K562 (cell line): ENCODE measurements around the gene FKBP11. TPM values are rescaled to one million over a fixed set of nuclear protein-coding genes. Genes with fewer than 3 reads are reported as not detected.

Experiments used
- ATAC-seq: fragments of 200-7000 bp; cut with Tn5 transposase; 3 replicates; pipeline ENCODE4 v1.9.1; 2020; ENCODE audit warnings: moderate library complexity
- BruUV-seq: library from RNA; stranded (reverse); fragments of 400-500 nt; replicated peaks from 2 replicates; lab custom pipeline; 2021; lab: Mats Ljungman, UMichigan
- CTCF ChIA-PET: fragments of 300-600 bp; formaldehyde crosslinking; extraction: SDS; loops from one replicate; lab custom pipeline; 2021; ENCODE audit warnings: low intra/inter-chr PET ratio; lab: Yijun Ruan, JAX
- POLR2A ChIA-PET: fragments of 300-600, 350-650 bp; sonication (Branson Sonifier 250); formaldehyde crosslinking; extraction: SDS; loops from one replicate; lab custom pipeline; 2021; ENCODE audit warnings: antibody characterized with exemption, inconsistent platforms; lab: Yijun Ruan, JAX
- DNase-seq, 4 experiments: peaks; one replicate each; pipeline versions ENCODE4 v3.0.0 to v3.0.0-alpha.2; 2011 to 2018; ENCODE audit warnings: low spot score in 3 of 4, mixed read lengths in 3 of 4; ENCODE audit errors: extremely low read depth in 1 of 4
- FAIRE-seq: peaks from 2 replicates; lab custom pipeline; 2011; peaks lifted over from hg19 to GRCh38; lab: Jason Lieb, UNC
- H2AFZ ChIP-seq: 2 replicates; pipeline ENCODE4 v1.6.0; 2011; ENCODE audit warnings: low read depth, low read length, control low read depth, inconsistent platforms
- H3K27ac ChIP-seq: fragments of 200-600 bp; 3 replicates; pipeline ENCODE4 v1.8.0; 2011; ENCODE audit warnings: low read depth, mild to moderate bottlenecking, control low read depth, inconsistent platforms, low read length, moderate library complexity, mixed read lengths; ENCODE audit errors: extremely low read depth
- H3K27me3 ChIP-seq, 2 experiments: fragments of 300-600 bp in 1 of 2; 2 replicates in 1 of 2; 3 replicates in 1 of 2; pipeline versions ENCODE4 v1.6.0 to v1.8.0; 2011; ENCODE audit warnings: inconsistent platforms in 2 of 2, low read length in 2 of 2, mild to moderate bottlenecking in 1 of 2, mixed read lengths in 1 of 2, moderate library complexity in 1 of 2; ENCODE audit not compliant: control insufficient read depth in 2 of 2, insufficient read depth in 2 of 2
- H3K36me3 ChIP-seq: fragments of 300-600 bp; 3 replicates; pipeline ENCODE4 v1.8.0; 2011; ENCODE audit warnings: mild to moderate bottlenecking, low read length, inconsistent platforms; ENCODE audit not compliant: control insufficient read depth, insufficient read depth
- H3K4me1 ChIP-seq, 2 experiments: fragments of 200-600 bp in 1 of 2; replicated peaks in 1 of 2; 2 replicates in 1 of 2; 3 replicates in 1 of 2; pipeline versions ENCODE4 v1.5.1 to v1.8.0; 2011; ENCODE audit warnings: inconsistent platforms in 2 of 2, low read length in 2 of 2, mild to moderate bottlenecking in 1 of 2, mixed read lengths in 1 of 2, moderate library complexity in 1 of 2; ENCODE audit not compliant: control insufficient read depth in 2 of 2, insufficient read depth in 2 of 2
- H3K4me2 ChIP-seq: 2 replicates; pipeline ENCODE4 v1.6.1; 2011; ENCODE audit warnings: low read length, control low read depth, inconsistent platforms, mixed read lengths; ENCODE audit not compliant: insufficient read depth
- H3K4me3 ChIP-seq: fragments of 200-600 bp; sonication (generic), shearing (Covaris generic); 2 replicates; pipeline ENCODE4 v1.5.1; 2016; ENCODE audit warnings: control low read depth, inconsistent platforms
- H3K79me2 ChIP-seq: fragments of 200-600 bp; 3 replicates; pipeline ENCODE4 v1.8.0; 2011; ENCODE audit warnings: low read length, inconsistent platforms; ENCODE audit not compliant: control insufficient read depth, insufficient read depth
- H3K9ac ChIP-seq, 2 experiments: 2 replicates each; pipeline versions ENCODE4 v1.6.0 to v1.6.1; 2011; ENCODE audit warnings: low read depth in 2 of 2, low read length in 2 of 2, control low read depth in 1 of 2, inconsistent platforms in 1 of 2, mild to moderate bottlenecking in 1 of 2, mixed read lengths in 1 of 2; ENCODE audit not compliant: insufficient read depth in 1 of 2
- H3K9me1 ChIP-seq: one replicate; pipeline ENCODE4 v1.6.0; 2011; ENCODE audit warnings: inconsistent platforms, mild to moderate bottlenecking, low read length, moderate library complexity; ENCODE audit not compliant: control insufficient read depth, insufficient read depth
- H3K9me3 ChIP-seq: replicated peaks from 2 replicates; pipeline ENCODE4 v1.5.1; 2011; ENCODE audit warnings: low read depth, low read length, inconsistent platforms; ENCODE audit not compliant: control insufficient read depth, insufficient read depth
- H4K20me1 ChIP-seq: replicated peaks from 2 replicates; pipeline ENCODE4 v1.6.1; 2011; ENCODE audit warnings: low read length, inconsistent platforms, mixed read lengths; ENCODE audit not compliant: control insufficient read depth, insufficient read depth
- EP400 ChIP-seq: fragments of 450-650 bp; IDR thresholded peaks from 2 replicates; pipeline ENCODE4 v1.6.1; 2017; ENCODE audit warnings: antibody characterized with exemption, mild to moderate bottlenecking, moderate library complexity
- MCM7 ChIP-seq, 2 experiments: fragments of 450-650 bp; IDR thresholded peaks; 2 replicates each; pipeline ENCODE4 v1.6.1; 2016 to 2018
- NFIX ChIP-seq: fragments of 250-450 bp; sonication (Bioruptor Pico); IDR thresholded peaks from 2 replicates; pipeline ENCODE4 v1.4.0; 2020; ENCODE audit warnings: low read depth, mild to moderate bottlenecking, moderate library complexity
- RAD51 ChIP-seq: fragments of 450-650 bp; IDR thresholded peaks from 2 replicates; pipeline ENCODE4 v1.7.1; 2016; ENCODE audit warnings: low read depth, mild to moderate bottlenecking, borderline replicate concordance
- TAF7 ChIP-seq: fragments of 450-650 bp; IDR thresholded peaks from 2 replicates; pipeline ENCODE4 v1.6.1; 2016; ENCODE audit warnings: missing genetic modification characterization, missing compliant biosample characterization
- ZFP36 ChIP-seq: fragments of 150-350 bp; IDR thresholded peaks from 2 replicates; pipeline ENCODE4 v1.6.1; 2018; ENCODE audit warnings: low read length, low read depth; ENCODE audit not compliant: partially characterized antibody
- ZNF133 ChIP-seq: fragments of 250-450 bp; sonication (Bioruptor Pico); IDR thresholded peaks from 2 replicates; pipeline ENCODE4 v1.4.0; 2020; ENCODE audit warnings: mild to moderate bottlenecking
- ZNF184 ChIP-seq: sonication (generic); formaldehyde crosslinking; IDR thresholded peaks from 2 replicates; pipeline ENCODE4 v1.5.0; 2020; ENCODE audit warnings: missing genetic modification reagents
- WGBS: fragments of 100-300 bp; shearing (Covaris generic); methylation state at CpG from one replicate; pipeline ENCODE4 v1.1.6; 2016; ENCODE audit warnings: low coverage, mixed read lengths; ENCODE audit not compliant: insufficient coverage; ENCODE audit errors: missing lambda C conversion rate; 5-methylcytosine and 5-hydroxymethylcytosine counted together
- in situ Hi-C: fragments of 300-500 bp; cut with MboI; formaldehyde crosslinking; loops from 4 replicates; pipeline ENCODE4 v1.15.0; 2018; ENCODE audit warnings: inconsistent platforms, mixed read lengths
- intact Hi-C: fragments of 100-400 bp; cut with micrococcal nuclease; formaldehyde crosslinking; loops from 2 replicates; pipeline ENCODE4 v1.14.2; 2022
- polyA plus RNA-seq, 8 experiments: library from polyadenylated mRNA; depleted of rRNA in 4 of 8; stranded (reverse) in 5 of 8; unstranded in 3 of 8; fragments of >200 nt; fragmentation: Nextera tagmentation in 2 of 8; fragmentation: Illumina TruSeq in 1 of 8; extraction: Ambion mirVana in 2 of 8; extraction: Trizol in 1 of 8; gene quantifications; 2 replicates each; pipeline versions ENCODE4 v1.2.1 to v1.2.3, GENCODE V29; 2011 to 2014; ENCODE audit warnings: inconsistent platforms in 1 of 8, missing spikeins in 1 of 8
- total RNA-seq, 7 experiments: library from RNA; depleted of rRNA in 6 of 7; stranded (reverse); fragments of >200 nt in 6 of 7; fragmentation: Illumina TruSeq in 2 of 7; extraction: Trizol in 2 of 7; gene quantifications; 2 replicates each; pipeline versions ENCODE4 v1.2.1 to v1.2.3, GENCODE V29; 2011 to 2021; ENCODE audit warnings: low replicate concordance in 1 of 7
- TF ChIP-seq, protein P1 (sequence below): fragments of 450-650 bp; IDR thresholded peaks from 2 replicates; pipeline ENCODE4 v1.6.1; 2016; ENCODE audit warnings: mild to moderate bottlenecking, moderate library complexity
- TF ChIP-seq, protein P2 (sequence below): fragments of 250-450 bp; sonication (Bioruptor Pico); IDR thresholded peaks from 2 replicates; pipeline ENCODE4 v1.5.0; 2021; ENCODE audit warnings: mild to moderate bottlenecking, borderline replicate concordance

Gene FKBP11
- total and polyA plus RNA-seq, 9 of the 15 experiments (the other 6 are each of a cell fraction or from before 2014, with no cell fraction given), result 1.6 to 8.2 (median 5.8) TPM

GRCh38 chr12:48907245-48907644, 18.0 kb downstream of the FKBP11 start:
- no peaks in the 10 kb centered on the region for H4K20me1 ChIP-seq
- ATAC-seq (no peak), DNase-seq (no peak), FAIRE-seq (no peak)
- H3K4me2 ChIP-seq, result no peak overlapping the region
- no peaks in the 10 kb centered on the region for H3K36me3 ChIP-seq
- no TSS peak for BruUV-seq
- no peaks in the 10 kb centered on the region for H3K79me2 ChIP-seq
- in situ Hi-C loops, result no loop called here
- intact Hi-C loops, result no loop called here
- H3K9me3 ChIP-seq, result no peaks in the 10 kb centered on the region
- H3K27ac ChIP-seq, result no peak overlapping the region
- no peaks in the 10 kb centered on the region; a peak in 1 of 5 replicates for H3K4me1 ChIP-seq
- peaks cover 0 to 15% of the 10 kb centered on the region in 2 experiments; a peak in 2 of 5 replicates for H3K27me3 ChIP-seq
- H3K9ac ChIP-seq, result no peak overlapping the region
- ChIA-PET CTCF (no interaction called here), POLR2A (interaction anchor here (0.7 kb wide), 1 partner anchor 78 kb away, joined by 3 read pairs; no protein-coding TSS in a partner anchor)
- 8% methylated on average over 3 of the region's 3 CpGs for WGBS
- no peaks in the 10 kb centered on the region for H3K9me1 ChIP-seq
- H2AFZ ChIP-seq, result no peak overlapping the region
- H3K4me3 ChIP-seq, result no peak overlapping the region
- TF ChIP-seq MCM7 (IDR thresholded peaks at IDR 0.05) (no peak), ZNF133 (CRISPR knock-in tag) (no peak), TAF7 (tag) (no peak), EP400 (no peak), NFIX (CRISPR knock-in tag) (no peak), ZFP36 (no peak), ZNF184 (CRISPR knock-in tag) (no peak), RAD51 (no peak)
- TF ChIP-seq, protein P1, sequence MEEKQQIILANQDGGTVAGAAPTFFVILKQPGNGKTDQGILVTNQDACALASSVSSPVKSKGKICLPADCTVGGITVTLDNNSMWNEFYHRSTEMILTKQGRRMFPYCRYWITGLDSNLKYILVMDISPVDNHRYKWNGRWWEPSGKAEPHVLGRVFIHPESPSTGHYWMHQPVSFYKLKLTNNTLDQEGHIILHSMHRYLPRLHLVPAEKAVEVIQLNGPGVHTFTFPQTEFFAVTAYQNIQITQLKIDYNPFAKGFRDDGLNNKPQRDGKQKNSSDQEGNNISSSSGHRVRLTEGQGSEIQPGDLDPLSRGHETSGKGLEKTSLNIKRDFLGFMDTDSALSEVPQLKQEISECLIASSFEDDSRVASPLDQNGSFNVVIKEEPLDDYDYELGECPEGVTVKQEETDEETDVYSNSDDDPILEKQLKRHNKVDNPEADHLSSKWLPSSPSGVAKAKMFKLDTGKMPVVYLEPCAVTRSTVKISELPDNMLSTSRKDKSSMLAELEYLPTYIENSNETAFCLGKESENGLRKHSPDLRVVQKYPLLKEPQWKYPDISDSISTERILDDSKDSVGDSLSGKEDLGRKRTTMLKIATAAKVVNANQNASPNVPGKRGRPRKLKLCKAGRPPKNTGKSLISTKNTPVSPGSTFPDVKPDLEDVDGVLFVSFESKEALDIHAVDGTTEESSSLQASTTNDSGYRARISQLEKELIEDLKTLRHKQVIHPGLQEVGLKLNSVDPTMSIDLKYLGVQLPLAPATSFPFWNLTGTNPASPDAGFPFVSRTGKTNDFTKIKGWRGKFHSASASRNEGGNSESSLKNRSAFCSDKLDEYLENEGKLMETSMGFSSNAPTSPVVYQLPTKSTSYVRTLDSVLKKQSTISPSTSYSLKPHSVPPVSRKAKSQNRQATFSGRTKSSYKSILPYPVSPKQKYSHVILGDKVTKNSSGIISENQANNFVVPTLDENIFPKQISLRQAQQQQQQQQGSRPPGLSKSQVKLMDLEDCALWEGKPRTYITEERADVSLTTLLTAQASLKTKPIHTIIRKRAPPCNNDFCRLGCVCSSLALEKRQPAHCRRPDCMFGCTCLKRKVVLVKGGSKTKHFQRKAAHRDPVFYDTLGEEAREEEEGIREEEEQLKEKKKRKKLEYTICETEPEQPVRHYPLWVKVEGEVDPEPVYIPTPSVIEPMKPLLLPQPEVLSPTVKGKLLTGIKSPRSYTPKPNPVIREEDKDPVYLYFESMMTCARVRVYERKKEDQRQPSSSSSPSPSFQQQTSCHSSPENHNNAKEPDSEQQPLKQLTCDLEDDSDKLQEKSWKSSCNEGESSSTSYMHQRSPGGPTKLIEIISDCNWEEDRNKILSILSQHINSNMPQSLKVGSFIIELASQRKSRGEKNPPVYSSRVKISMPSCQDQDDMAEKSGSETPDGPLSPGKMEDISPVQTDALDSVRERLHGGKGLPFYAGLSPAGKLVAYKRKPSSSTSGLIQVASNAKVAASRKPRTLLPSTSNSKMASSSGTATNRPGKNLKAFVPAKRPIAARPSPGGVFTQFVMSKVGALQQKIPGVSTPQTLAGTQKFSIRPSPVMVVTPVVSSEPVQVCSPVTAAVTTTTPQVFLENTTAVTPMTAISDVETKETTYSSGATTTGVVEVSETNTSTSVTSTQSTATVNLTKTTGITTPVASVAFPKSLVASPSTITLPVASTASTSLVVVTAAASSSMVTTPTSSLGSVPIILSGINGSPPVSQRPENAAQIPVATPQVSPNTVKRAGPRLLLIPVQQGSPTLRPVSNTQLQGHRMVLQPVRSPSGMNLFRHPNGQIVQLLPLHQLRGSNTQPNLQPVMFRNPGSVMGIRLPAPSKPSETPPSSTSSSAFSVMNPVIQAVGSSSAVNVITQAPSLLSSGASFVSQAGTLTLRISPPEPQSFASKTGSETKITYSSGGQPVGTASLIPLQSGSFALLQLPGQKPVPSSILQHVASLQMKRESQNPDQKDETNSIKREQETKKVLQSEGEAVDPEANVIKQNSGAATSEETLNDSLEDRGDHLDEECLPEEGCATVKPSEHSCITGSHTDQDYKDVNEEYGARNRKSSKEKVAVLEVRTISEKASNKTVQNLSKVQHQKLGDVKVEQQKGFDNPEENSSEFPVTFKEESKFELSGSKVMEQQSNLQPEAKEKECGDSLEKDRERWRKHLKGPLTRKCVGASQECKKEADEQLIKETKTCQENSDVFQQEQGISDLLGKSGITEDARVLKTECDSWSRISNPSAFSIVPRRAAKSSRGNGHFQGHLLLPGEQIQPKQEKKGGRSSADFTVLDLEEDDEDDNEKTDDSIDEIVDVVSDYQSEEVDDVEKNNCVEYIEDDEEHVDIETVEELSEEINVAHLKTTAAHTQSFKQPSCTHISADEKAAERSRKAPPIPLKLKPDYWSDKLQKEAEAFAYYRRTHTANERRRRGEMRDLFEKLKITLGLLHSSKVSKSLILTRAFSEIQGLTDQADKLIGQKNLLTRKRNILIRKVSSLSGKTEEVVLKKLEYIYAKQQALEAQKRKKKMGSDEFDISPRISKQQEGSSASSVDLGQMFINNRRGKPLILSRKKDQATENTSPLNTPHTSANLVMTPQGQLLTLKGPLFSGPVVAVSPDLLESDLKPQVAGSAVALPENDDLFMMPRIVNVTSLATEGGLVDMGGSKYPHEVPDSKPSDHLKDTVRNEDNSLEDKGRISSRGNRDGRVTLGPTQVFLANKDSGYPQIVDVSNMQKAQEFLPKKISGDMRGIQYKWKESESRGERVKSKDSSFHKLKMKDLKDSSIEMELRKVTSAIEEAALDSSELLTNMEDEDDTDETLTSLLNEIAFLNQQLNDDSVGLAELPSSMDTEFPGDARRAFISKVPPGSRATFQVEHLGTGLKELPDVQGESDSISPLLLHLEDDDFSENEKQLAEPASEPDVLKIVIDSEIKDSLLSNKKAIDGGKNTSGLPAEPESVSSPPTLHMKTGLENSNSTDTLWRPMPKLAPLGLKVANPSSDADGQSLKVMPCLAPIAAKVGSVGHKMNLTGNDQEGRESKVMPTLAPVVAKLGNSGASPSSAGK, result no peak
- TF ChIP-seq, protein P2, sequence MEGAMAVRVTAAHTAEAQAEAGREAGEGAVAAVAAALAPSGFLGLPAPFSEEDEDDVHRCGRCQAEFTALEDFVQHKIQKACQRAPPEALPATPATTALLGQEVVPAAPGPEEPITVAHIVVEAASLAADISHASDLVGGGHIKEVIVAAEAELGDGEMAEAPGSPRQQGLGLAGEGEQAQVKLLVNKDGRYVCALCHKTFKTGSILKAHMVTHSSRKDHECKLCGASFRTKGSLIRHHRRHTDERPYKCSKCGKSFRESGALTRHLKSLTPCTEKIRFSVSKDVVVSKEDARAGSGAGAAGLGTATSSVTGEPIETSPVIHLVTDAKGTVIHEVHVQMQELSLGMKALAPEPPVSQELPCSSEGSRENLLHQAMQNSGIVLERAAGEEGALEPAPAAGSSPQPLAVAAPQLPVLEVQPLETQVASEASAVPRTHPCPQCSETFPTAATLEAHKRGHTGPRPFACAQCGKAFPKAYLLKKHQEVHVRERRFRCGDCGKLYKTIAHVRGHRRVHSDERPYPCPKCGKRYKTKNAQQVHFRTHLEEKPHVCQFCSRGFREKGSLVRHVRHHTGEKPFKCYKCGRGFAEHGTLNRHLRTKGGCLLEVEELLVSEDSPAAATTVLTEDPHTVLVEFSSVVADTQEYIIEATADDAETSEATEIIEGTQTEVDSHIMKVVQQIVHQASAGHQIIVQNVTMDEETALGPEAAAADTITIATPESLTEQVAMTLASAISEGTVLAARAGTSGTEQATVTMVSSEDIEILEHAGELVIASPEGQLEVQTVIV (CRISPR knock-in tag), result no peak
